ENCODE measurements around the gene PLD1. TPM values are rescaled to one million over a fixed set of nuclear protein-coding genes. Genes with fewer than 3 reads are reported as not detected.

Gene PLD1
- total and polyA plus RNA-seq, 10 of the 15 experiments (the other 5 are each of a cell fraction or from before 2014, with no cell fraction given): 2.9 to 108 (median 3.6) TPM

DNA sequence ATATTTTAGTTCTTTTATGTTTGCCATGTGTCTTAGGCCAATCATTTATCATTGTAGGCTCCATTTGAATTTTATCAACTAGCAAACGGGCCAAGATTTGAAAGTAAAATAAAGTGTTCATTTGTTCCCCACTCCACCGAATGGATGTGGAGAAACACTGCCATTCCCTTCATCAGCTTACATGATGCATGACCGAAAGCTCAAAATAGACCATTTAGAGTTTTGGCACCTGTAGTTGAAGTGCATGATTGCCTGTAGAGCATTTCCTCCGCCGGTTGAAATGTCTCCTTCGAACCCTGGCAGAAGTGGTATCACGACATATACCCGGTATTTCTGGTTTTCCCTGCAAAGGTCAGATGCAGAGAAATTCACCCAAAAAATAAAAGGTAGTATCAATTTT is 165.6 kb downstream of the PLD1 start:
- Histone ChIP-seq H3K27ac (ENCODE audit: control insufficient read depth, insufficient read depth) (no peak overlapping the region), H3K79me2 (ENCODE audit: control insufficient read depth, insufficient read depth, low read length) (no peaks in the 10 kb centered on the region), H3K27me3 (replicated peaks in 1 of 2; ENCODE audit: control insufficient read depth in 2 of 2, insufficient read depth in 2 of 2, low read length in 1 of 2) (no peaks in the 10 kb centered on the region), H2AFZ (ENCODE audit: control insufficient read depth, low read depth, low read length) (no peak overlapping the region), H3K4me2 (ENCODE audit: control insufficient read depth, insufficient read depth) (no peak overlapping the region), H4K20me1 (ENCODE audit: control insufficient read depth, insufficient read depth) (no peaks in the 10 kb centered on the region), H3K4me1 (ENCODE audit: control insufficient read depth, insufficient read depth, low read length) (no peaks in the 10 kb centered on the region), H3K4me3 (no peak overlapping the region), H3K9me3 (replicated peaks; ENCODE audit: control insufficient read depth, insufficient read depth, low read length) (no peaks in the 10 kb centered on the region), H3K9ac (ENCODE audit: control insufficient read depth, insufficient read depth, low read length) (no peak overlapping the region), H3K36me3 (ENCODE audit: control insufficient read depth in 2 of 2, insufficient read depth in 2 of 2, low read length in 1 of 2) (no peaks in the 10 kb centered on the region)
- 66% methylated on average over 8 of the region's 8 CpGs for WGBS (ENCODE audit: insufficient coverage, insufficient replicate concordance, low lambda C conversion rate, missing lambda C conversion rate)
- ATAC-seq (no peak), FAIRE-seq (no peak), DNase-seq (ENCODE audit: low read depth, low spot score) (no peak)
- in situ Hi-C loops (cut with MboI) (loop anchor here (5.0 kb wide), 2 partner anchors 128 to 193 kb away; no protein-coding TSS in a partner anchor), intact Hi-C loops (cut with micrococcal nuclease; ENCODE audit: unreplicated experiment) (loop anchor here (10.0 kb wide), 2 partner anchors 690 to 830 kb away; no protein-coding TSS in a partner anchor)
- POLR2A ChIA-PET: interaction anchor here (0.5 to 1.2 kb wide), 4 partner anchors 9 to 189 kb away, joined by 3 to 10 read pairs (median 4); no protein-coding TSS in a partner anchor
- SMC1A ChIA-PET (ENCODE audit: uncharacterized antibody, unreplicated experiment): interaction anchor here (1.1 to 4.5 kb wide), 7 partner anchors 9 to 195 kb away, joined by 3 to 54 read pairs (median 10); no protein-coding TSS in a partner anchor
- no TSS peak for BruUV-seq (replicated peaks)
- RAD21 ChIA-PET (ENCODE audit: unreplicated experiment): interaction anchor here (0.6 to 4.5 kb wide), 5 partner anchors 52 to 189 kb away, joined by 4 to 34 read pairs (median 19); no protein-coding TSS in a partner anchor
- CTCF ChIA-PET: interaction anchor here (1.0 to 4.9 kb wide), 13 partner anchors 8 to 688 kb away, joined by 3 to 63 read pairs (median 5); no protein-coding TSS in a partner anchor
- TF ChIP-seq TCF12 (IDR thresholded peaks at IDR 0.05; ENCODE audit: low read depth, low read length) (no peak), BCL11A (IDR thresholded peaks at IDR 0.05; ENCODE audit: low read depth, low read length) (no peak), NFYB (IDR thresholded peaks at IDR 0.05; ENCODE audit: insufficient read depth, low read depth, low read length) (no peak), HDGF (IDR thresholded peaks at IDR 0.05) (no peak), DPF2 (IDR thresholded peaks at IDR 0.05) (no peak), RFX5 (IDR thresholded peaks at IDR 0.05; ENCODE audit: low read depth, low read length) (no peak), POU2F2 (IDR thresholded peaks at IDR 0.05; ENCODE audit: borderline replicate concordance, low read depth, low read length) (no peak), ZNF24 (IDR thresholded peaks at IDR 0.05) (no peak), IRF4 (IDR thresholded peaks at IDR 0.05; ENCODE audit: low read depth, low read length) (no peak), EED (IDR thresholded peaks at IDR 0.05; ENCODE audit: low read depth) (no peak), YY1 (IDR thresholded peaks at IDR 0.05; ENCODE audit: low read depth, low read length) (no peak), RAD51 (IDR thresholded peaks at IDR 0.05) (no peak)
- TF ChIP-seq, protein P1, sequence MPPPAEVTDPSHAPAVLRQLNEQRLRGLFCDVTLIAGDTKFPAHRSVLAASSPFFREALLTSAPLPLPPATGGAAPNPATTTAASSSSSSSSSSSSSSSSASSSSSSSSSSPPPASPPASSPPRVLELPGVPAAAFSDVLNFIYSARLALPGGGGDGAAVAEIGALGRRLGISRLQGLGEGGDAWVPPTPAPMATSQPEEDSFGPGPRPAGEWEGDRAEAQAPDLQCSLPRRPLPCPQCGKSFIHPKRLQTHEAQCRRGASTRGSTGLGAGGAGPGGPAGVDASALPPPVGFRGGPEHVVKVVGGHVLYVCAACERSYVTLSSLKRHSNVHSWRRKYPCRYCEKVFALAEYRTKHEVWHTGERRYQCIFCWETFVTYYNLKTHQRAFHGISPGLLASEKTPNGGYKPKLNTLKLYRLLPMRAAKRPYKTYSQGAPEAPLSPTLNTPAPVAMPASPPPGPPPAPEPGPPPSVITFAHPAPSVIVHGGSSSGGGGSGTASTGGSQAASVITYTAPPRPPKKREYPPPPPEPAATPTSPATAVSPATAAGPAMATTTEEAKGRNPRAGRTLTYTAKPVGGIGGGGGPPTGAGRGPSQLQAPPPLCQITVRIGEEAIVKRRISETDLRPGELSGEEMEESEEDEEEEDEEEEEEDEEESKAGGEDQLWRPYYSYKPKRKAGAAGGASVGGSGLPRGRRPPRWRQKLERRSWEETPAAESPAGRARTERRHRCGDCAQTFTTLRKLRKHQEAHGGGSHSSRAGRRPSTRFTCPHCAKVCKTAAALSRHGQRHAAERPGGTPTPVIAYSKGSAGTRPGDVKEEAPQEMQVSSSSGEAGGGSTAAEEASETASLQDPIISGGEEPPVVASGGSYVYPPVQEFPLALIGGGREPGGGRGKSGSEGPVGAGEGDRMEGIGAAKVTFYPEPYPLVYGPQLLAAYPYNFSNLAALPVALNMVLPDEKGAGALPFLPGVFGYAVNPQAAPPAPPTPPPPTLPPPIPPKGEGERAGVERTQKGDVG (CRISPR knock-in tag; IDR thresholded peaks at IDR 0.05): no peak
- TF ChIP-seq, protein P2, sequence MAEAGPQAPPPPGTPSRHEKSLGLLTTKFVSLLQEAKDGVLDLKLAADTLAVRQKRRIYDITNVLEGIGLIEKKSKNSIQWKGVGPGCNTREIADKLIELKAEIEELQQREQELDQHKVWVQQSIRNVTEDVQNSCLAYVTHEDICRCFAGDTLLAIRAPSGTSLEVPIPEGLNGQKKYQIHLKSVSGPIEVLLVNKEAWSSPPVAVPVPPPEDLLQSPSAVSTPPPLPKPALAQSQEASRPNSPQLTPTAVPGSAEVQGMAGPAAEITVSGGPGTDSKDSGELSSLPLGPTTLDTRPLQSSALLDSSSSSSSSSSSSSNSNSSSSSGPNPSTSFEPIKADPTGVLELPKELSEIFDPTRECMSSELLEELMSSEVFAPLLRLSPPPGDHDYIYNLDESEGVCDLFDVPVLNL (IDR thresholded peaks at IDR 0.05; ENCODE audit: low read depth, low read length): no peak
- TF ChIP-seq, protein P3, sequence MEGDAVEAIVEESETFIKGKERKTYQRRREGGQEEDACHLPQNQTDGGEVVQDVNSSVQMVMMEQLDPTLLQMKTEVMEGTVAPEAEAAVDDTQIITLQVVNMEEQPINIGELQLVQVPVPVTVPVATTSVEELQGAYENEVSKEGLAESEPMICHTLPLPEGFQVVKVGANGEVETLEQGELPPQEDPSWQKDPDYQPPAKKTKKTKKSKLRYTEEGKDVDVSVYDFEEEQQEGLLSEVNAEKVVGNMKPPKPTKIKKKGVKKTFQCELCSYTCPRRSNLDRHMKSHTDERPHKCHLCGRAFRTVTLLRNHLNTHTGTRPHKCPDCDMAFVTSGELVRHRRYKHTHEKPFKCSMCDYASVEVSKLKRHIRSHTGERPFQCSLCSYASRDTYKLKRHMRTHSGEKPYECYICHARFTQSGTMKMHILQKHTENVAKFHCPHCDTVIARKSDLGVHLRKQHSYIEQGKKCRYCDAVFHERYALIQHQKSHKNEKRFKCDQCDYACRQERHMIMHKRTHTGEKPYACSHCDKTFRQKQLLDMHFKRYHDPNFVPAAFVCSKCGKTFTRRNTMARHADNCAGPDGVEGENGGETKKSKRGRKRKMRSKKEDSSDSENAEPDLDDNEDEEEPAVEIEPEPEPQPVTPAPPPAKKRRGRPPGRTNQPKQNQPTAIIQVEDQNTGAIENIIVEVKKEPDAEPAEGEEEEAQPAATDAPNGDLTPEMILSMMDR (IDR thresholded peaks at IDR 0.05 in 2 of 3, conservative IDR thresholded peaks at IDR 0.05 in 1 of 3; ENCODE audit: control insufficient read depth in 2 of 3, extremely low read depth in 1 of 3, insufficient read depth in 1 of 3, low read depth in 3 of 3, low read length in 3 of 3): no peak
- TF ChIP-seq, protein P4, sequence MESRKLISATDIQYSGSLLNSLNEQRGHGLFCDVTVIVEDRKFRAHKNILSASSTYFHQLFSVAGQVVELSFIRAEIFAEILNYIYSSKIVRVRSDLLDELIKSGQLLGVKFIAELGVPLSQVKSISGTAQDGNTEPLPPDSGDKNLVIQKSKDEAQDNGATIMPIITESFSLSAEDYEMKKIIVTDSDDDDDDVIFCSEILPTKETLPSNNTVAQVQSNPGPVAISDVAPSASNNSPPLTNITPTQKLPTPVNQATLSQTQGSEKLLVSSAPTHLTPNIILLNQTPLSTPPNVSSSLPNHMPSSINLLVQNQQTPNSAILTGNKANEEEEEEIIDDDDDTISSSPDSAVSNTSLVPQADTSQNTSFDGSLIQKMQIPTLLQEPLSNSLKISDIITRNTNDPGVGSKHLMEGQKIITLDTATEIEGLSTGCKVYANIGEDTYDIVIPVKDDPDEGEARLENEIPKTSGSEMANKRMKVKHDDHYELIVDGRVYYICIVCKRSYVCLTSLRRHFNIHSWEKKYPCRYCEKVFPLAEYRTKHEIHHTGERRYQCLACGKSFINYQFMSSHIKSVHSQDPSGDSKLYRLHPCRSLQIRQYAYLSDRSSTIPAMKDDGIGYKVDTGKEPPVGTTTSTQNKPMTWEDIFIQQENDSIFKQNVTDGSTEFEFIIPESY (IDR thresholded peaks at IDR 0.05): no peak

Data from GM12878 (cell line).